Left hindlimb (tissue), 1 donor: ENCODE measurements around the gene GPX1.
"Not testable (repeated sequence)": the region's sequence is repeated elsewhere in the genome, so short reads cannot be mapped to it uniquely, and the experiment has no call there.

Source experiments
- DNase-seq: peaks from one replicate; pipeline ENCODE4 v3.0.0-alpha.2; 2018

The GPX1 gene

DNA sequence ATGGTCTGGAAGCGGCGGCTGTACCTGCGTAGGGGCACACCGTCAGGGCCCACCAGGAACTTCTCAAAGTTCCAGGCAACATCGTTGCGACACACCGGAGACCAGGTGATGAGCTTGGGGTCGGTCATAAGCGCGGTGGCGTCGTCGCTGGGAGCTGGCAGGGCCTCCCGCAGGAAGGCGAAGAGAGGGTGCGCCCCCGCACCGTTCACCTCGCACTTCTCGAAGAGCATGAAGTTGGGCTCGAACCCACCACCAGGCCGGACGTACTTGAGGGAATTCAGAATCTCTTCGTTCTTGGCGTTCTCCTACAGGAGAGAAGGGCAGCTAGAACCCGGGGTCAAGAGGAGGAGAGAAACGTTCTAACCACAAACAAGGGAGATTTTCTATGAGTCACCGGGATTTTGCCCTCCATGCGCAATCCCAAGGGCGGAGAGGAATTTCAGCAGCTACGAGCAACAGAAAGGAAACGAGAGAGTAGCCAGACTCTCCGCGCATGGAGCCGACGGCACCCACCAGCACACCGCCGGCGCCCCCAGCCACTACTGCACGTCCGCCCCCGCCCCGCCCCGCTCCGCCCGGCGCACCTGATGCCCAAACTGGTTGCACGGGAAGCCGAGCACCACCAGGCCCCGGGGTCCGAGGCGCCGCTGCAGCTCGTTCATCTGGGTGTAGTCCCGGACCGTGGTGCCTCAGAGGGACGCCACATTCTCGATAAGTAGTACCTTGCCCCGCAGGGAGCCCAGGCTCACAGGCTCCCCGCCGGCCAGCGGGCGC is 523 bp downstream of the GPX1 start:
- peak; percentile 68 for DNase-seq

DNA sequence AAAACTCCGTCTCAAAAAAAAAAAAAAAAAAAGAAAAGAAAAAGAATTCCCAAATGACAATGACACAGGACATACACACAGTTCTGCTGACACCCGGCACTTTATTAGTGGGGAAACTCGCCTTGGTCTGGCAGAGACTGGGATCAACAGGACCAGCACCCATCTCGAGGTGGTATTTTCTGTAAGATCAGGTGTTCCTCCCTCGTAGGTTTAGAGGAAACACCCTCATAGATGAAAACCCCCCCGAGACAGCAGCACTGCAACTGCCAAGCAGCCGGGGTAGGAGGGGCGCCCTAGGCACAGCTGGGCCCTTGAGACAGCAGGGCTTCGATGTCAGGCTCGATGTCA is 1.1 kb downstream of the GPX1 start:
- not testable (repeated sequence) for DNase-seq

DNA sequence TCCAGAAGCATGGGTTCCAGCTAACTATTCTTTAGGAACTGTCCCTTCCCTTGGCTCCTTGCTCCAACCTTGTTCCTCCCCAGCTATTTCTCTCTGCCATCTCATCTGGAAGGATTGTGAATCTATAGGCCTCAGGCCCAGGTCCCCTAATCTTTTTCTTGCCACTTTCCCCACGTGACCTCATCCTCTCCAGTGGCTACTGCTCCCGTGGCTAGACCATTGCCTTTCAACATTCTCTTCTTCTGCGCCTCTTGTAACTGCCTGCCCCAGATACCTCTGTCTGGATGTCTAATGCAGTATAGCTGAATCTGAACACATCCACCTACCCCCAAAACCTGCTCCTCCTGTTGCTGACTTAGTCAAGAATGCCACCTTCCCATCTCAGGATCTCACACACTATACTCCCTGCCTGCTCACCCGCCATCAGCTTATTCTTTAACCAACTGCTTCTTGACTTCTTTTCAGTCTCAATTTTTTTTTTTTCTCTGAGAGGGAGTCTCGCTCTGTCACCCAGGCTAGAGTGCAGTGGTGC is 5.2 kb downstream of the GPX1 start:
- DNase-seq: no peak

DNA sequence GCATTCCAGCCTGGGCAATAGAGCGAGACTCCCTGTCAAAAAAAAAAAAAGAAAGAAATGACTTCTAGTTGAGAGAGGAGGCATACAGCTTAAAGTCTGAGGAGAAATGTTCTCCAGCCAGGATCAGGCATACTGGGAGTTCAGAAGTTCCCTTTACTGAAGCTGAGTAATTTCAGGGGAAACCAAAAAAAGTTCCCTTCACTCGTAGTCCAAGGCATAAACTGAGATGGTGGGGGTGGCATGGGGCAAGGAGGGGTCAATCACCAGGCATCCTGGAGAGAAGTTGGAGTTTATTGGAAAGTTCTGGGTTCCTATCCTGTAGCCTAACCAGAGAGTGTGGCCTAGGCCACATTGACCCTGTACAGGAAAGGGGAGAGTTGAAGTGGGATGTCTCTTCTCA is 5.9 kb downstream of the GPX1 start:
- DNase-seq: no peak

DNA sequence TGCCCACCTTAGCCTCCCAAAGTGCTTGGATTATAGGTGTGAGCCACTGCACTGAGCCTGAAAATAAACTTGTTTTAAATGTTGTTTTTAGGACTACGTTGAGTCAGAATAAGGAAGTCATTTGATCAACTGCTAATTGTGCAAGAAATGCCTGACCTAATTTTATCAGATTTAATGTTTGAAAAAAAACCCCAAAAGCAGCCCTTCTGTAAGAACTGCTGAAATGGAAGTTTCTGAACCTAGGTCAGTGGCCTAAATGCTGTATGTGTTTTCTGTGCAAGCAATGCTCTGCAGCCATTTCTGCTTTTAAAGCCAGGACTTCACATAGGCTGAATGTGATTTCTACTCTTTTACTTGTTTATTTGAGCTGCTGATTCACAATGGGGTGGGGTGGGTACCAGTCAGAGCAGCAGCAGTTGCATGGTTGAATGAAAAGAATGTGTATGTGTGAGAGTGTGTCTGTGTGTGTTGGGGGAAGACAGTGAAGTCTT is 6.6 kb downstream of the GPX1 start:
- no peak for DNase-seq

DNA sequence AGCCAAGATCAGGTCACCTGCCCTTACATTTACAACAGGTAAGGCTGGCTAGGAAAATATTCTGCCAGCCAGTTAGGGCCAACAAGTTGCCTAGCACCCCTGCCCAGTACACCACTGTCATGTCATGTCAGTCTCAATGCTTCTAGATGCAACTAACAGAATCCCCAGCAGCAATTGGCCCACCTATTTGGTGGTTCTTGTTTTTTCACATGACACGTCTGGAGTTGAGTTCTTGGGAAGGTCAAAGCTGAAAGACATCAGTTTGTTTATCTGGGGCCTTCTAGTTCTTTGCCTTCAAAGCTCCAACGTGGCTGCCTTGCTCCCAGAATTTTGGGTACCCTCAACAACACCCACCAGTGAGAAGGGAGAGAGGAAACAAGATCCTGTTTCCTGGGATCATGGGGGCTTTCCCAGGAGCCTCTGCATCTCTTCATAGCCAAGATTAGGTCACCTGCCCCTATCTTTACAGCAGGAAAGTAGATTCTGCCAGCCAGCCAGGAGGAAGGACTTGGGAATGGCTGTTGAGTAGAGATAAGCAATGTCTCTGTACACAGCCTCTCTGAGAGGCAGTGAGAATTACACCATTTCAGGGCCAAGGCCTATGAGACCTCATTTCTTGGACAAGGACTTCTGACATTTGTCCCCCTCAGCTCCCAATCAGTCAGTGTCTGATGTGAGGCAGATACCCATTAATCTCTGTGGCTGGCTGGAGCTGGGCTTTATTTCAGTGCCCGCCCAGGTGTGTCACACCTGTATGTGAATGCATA is 8.6 kb downstream of the GPX1 start:
- DNase-seq: no peak

DNA sequence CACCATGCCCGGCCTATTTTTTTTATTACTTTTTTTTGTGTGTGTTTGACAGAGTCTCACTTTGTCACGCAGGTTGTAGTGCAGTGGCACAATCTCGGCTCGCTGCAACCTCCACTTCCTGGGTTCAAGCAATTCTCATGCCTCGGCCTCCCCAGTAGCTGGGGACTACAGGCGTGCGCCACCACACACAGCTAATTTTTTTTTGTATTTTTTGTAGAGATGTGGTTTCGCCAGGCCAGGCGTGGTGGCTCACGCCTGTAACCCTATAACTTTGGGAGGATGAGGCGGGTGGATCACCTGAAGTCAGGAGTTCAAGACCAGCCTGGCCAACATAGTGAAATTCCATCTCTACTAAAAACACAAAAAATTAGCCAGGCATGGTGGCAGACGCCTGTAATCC is 9.8 kb downstream of the GPX1 start:
- not testable (repeated sequence) for DNase-seq

DNA sequence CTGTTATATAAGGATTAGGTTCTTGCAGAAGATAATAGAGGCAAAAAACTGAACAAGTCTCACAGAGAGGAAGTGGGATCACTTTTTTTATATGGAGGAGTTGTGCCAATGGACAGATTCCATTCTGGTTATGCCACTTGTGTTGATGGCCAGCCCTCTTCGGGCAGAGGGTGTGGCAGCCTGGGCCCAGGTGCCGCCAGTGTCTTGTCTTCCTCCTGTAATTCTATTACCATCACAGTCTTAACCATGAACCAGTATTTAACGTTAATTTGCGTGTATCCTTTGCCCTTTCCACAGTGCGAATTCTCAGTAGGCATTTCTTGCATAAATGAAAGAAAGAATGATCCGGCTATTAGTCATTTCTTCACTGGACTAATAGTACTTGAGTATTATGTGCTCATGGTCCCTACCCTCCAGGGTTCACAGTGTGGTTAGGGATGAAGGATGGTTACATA is 11.3 kb downstream of the GPX1 start:
- no peak for DNase-seq

DNA sequence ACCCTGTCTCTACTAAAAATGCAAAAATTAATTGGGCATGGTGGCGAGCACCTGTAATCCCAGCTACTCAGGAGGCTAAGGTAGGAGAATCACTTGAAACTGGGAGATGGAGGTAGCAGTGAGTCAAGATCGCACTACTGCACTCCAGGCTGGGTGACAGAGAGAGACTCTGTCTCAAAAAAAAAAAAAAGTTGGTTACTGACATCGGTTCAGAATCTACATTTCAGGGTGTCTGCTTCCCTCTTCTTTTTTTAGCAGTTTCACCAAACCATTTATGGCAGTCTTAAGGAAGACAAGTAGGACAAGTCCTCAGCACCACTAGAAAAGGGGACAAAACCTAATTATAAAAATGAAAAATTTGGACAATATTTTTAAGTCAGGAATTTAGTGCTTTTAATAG is 15.0 kb downstream of the GPX1 start:
- no peak for DNase-seq

DNA sequence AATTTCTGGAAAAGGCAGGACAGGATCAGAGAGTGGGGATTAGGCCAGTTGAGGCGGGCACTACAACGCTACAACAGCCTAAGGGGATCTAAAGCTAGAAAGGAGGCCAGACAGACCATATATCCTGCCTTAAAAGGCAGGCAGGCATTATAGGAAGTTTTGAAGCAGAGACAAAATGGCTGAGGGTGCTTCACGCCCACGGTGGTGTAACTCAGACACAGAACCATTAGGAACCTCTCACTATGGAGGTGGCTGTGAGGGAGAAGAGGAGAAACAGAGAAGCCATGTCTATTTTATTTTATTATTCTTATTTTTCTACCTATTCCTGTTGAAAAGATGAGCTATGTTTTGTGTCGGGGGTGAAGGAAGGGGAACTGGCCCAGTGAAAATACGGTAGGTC is 16.2 kb downstream of the GPX1 start:
- no peak for DNase-seq

DNA sequence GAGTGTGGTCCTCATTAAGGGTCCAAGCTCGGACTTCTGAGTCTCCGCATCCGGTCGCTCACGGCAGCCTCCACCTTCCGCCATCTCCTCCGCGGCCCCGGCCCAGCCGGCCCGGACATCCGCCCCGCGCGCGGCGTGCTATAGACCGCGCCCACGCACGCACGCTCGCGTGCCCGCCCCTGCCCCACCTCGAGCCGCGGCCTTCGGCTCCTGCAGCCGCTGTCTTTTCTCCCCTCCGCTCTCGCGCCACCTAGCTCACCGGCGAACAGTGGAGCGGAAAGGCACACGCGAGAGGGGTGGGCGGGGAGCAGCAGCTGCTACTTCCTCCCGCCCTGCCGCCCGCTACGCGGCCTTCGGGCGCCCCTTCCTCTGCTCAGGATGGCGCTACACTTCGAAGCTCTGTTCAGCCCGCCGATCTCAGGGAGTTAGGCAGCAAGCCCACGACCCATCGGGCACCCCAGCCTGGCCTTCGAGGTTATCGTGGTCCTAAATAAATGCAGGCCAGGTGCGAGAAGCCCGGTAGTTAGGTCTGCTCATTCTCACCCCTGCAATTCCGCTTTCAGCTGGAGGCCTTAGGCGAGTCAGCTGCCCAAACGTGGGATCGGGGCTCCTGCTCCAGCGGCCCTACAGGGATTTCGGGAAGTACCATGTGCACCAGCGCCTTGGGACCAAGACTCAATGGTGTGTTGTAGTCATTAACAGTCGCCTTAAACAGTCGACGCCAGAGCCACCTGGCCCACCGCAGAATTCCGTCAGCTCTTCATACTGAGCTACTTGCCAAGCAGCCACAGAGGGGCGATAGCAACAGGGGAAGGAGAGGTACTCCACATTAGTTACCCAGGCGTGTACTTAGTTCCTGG is 18.0 kb downstream of the GPX1 start, which contains the start of gene USP4:
USP4 (minus strand) TSS at position 113 of the 860 bp plus-strand sequence; CDS start at position 84, 29 bp downstream.
- peak; percentile 95 for DNase-seq

DNA sequence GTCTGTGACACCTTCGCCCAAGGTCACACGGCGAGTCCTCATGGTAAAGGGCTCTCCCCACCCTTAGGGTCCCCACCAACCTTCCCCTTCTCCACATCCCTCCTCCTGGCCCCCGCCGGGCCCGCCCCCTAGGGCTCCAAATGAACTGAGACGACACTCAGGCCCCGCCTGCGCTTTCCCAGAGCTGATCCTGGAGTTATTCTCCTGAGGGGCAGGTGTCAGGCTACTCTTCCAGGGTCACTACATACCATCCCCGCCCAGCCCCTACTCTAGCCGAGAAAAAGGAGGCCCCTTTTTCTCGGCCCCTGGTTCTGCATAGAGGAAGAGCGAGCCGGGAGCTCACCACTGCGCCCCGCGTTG is 18.6 kb downstream of the GPX1 start:
- DNase-seq: peak; percentile 60

DNA sequence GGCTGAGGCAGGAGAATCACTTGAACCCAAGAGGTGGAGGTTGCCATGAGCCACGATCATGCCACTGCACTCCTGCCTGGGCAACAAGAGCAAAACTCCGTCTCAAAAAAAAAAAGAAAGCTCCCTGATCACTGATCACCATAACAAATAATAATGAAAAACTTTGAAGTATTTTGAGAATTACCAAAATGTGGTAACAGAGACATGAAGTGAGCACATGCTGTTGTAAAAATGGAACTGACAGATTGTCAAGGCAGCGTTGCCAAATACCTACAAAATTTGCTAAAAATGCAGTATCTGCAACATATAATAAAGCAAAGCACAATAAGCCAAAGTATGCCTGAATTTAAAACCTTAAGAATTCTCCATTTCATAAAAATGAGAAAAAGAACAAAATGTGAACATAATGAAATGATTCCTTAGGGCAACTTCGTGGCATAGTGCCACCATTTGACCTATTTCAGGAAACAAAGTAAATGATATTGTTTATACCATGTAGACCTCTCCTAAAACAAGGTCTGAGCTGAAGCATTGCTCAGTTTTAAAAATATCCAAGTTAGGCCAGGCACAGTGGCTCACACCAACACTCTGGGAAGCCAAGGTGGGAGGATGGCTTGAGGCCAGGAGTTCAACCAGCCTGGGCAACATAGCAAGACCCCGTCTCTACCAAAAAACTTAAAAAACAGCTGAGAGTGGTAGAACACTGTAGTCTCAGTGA is 24.1 kb downstream of the GPX1 start:
- no peak for DNase-seq

DNA sequence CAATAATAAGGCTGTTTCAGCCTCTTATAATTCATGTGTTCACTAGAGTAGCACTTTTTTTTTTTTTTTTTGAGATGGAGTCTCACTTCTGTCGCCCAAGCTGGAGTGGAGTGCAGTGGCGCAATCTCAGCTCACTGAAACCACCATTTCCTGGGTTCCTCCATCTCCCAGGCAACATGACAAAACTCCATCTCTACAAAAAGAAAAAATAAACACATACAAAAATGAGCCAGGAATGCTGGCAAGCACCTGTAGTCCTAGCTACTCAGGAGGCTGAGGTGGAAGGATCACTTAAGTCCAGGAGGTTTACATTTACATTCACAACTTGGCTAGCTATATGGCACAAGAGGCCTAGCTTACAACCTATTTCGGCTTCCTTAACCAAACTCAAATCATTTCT is 25.1 kb downstream of the GPX1 start:
- no peak for DNase-seq

DNA sequence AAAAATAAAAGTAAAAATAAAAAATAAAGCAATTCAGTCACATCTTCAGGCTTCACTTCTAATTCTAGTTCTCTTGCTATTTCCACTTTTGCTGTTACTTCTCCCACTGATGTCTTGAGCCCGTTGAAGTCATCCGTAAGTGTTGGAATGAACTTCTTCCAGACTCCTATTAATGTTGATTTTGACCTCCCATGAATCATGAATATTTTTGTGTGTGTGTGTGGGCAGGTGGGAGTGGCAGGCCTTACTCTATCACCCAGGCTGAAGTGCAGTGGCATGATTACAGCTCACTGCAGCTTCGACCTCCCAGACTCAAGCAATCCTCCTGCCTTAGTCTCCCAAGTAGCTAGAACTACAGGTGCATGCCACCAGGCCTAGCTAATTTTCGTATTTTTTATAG is 29.0 kb downstream of the GPX1 start:
- no peak for DNase-seq

DNA sequence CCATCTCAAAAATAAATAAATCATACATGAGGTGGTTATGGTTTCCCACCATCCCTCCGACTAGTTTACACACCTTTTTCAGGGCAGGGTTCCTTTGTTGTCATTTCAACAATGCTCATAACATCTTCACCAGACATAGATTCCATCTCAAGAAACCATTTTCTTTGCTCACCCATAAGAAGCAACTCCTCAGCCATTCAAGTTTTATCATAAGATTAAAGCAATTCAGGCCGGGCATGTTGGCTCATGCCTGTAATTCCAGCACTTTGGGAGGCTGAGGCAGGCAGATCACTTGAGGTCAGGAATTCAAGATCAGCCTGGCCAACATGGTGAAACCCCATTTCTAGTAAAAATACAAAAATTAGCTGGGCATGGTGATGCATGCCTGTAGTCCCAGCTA is 29.8 kb downstream of the GPX1 start:
- not testable (repeated sequence) for DNase-seq

DNA sequence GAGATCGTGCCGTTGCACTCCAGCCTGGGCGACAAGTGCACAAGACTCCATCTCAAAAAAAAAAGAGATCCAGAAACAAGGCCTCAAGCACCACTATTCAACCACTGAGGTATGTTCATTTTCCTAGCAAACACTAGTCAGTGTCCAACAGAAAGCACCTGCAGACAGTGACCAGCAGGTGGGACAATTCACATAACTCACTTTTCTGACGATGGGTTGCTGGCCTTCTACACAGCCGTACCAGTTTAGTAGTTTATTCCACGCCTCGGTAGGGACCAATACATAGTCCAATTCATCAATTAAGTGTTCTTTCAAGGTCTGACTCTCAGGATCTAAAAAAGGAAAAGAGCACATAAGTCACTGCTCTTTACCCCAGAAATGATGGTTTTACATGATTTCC is 30.7 kb downstream of the GPX1 start:
- no peak for DNase-seq

DNA sequence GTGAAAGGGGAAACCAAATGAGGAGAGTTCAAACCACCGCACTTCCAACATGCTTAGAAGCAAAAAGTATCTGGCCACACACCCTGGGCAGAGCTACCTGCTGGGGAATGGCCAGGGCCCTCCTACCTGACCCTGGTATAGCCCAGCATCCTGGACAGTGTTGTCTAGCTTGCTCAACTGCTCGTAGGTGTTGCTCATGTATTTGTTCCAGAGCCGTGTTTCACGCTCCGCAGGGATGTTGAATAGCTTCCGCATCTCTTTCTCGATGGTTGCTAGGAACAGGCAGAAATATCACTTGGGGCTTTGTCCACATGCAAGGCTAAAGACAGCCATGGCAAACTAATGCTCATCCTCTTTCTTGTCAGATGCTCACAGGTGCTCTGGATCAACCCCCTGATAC is 33.4 kb downstream of the GPX1 start:
- DNase-seq: no peak

DNA sequence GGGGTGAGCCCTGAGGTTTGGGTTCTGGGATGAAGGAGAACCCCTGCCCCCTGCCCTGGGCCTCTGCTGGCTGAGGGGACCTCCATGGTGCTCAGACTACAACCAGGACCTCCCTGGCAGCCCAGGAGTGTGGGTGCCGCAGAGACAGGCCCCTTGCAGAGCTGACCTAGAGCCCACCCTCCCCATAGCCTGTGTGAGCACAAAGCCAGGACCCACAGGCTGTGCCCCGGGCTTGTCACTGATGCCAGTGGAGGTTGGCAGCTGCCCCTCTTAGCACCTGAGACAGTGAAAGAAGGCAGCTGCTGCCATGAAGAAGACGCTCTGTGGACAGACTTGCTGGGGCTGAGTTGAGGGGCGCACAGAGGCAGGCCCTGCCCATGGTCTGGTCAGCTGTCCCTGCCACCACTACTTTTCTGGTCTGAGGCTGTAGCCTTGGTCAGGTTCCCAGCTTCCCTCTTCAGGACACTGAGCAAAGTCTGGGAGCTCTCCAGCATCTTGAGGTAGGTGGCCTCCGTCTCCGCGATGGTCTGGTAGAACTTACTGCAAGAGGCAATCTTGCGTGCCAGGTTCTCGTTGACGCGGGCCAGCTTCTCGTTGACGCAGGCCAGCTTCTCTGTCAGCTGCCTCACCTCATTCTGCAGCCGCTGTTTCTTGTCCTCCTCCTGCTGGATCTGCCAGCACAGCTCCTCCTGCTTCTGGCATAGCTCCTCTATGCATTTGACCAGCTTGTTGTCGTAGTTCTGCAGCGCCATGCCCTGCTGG is 41.3 kb downstream of the GPX1 start:
- no peak for DNase-seq

DNA sequence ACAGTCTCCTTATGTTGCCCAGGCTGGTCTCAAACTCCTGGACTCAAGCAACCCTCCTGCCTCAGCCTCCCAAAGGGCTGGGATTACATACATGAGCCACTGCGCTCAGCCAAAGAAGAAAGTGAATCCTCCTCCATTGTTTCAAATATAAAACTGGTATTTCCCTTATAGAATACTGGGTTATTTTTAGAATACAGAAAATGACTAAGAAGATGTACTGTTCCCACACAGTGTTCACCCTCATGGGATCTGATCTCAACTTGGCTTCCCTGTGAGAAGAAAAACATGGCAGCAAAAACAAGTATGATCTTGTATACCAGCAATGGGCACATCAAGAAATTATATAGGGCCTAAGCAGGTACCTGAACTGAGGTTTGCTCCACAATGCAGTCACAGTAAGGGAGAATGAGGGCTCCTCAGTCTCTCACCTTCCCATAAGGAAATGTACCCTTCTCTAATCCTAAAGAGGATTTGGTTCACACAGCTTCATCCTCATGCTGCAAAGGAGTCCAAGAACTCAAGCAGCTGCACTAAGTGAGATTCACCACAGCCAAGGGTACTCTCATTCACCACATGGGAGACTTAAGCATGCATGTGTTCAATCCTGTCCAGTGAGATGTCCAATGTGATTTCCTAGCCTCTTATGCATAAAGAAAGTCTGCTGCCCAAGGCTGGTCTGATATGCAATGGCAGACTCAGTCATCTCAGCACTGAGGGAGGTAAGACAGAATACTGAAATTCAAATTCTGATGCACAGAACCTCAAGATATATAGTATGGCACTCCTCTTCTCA is 44.1 kb downstream of the GPX1 start:
- DNase-seq: no peak

DNA sequence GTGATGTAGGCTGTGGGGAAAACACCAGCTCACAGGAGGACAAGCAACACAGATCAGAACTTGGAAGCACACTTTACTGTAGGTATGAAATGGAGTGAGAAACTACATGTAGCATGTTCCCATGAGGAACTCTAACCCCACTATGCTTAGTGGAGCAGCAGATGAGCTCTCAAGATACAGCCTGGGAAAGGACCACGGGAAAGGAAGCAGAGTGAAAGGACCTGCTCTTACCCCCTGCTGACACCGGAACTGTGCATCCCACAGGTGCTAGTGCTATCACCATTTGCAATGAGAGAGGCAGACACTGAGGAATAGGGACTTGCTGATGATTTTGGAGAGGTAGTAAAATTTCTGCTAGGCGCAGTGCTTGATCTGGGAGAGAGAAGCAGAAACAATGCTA is 46.9 kb downstream of the GPX1 start:
- DNase-seq: no peak
